ENCODE results near the gene HDAC9.

- TF ChIP-seq CTCF (IDR thresholded peaks at IDR 0.05; ENCODE audit: low read depth, low read length, poor library complexity, severe bottlenecking) (no peak), EZH2phosphoT487 (IDR thresholded peaks at IDR 0.05; ENCODE audit: borderline replicate concordance, low read length) (no peak)
Observed at GRCh38 chr7:18770822-18771221, 275.3 kb downstream of the HDAC9 start.

All from DOHH2 (cell line).